Gastroesophageal sphincter (tissue), 3 donors: Measurements from ENCODE around the gene TYW1.
"Not testable (repeated sequence)": the region's sequence is repeated elsewhere in the genome, so short reads cannot be mapped to it uniquely, and the experiment has no call there.

Experiments used
- EP300 ChIP-seq: sonication (generic); formaldehyde crosslinking; IDR thresholded peaks from one replicate; pipeline ENCODE4 v1.6.1; 2017; ENCODE audit warnings: antibody characterized with exemption, mild to moderate bottlenecking
- POLR2A ChIP-seq, 2 donors: fragments of 450-650 bp; IDR thresholded peaks; one replicate each; pipeline ENCODE4 v1.6.1; 2017; ENCODE audit warnings: antibody characterized with exemption in 2 of 2, mild to moderate bottlenecking in 2 of 2, moderate library complexity in 1 of 2
- POLR2AphosphoS5 ChIP-seq: sonication (generic); formaldehyde crosslinking; IDR thresholded peaks from one replicate; pipeline ENCODE4 v1.6.1; 2017; ENCODE audit warnings: antibody characterized with exemption
- TF ChIP-seq, protein P1 (sequence below), 4 experiments: fragments of 200-600 bp in 2 of 4; fragments of 450-650 bp in 2 of 4; sonication (generic) in 1 of 4; IDR thresholded peaks; one replicate each; pipeline ENCODE4 v1.5.1; 2017 to 2019; ENCODE audit warnings: antibody characterized with exemption in 4 of 4, mild to moderate bottlenecking in 2 of 4, moderate library complexity in 2 of 4

DNA sequence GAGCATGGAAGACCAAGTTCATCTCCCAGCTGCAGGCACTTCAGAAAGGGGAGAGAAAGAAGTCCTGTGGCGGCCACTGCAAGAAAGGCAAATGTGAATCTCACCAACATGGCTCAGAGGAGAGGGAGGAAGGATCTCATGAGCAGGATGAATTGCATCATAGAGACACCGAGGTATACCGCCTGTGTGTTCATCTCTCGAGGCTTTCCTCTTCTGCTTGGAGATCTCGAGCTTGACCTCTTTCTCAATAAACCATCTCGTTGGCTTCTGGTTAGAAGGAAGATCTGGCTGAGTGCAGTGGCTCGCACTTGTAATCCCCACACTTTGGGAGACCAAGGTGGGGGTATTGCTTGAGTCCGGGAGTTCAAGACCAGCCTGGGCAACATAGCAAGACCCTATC lies 21.3 kb downstream of the TYW1 start:
- TF ChIP-seq, protein P1, sequence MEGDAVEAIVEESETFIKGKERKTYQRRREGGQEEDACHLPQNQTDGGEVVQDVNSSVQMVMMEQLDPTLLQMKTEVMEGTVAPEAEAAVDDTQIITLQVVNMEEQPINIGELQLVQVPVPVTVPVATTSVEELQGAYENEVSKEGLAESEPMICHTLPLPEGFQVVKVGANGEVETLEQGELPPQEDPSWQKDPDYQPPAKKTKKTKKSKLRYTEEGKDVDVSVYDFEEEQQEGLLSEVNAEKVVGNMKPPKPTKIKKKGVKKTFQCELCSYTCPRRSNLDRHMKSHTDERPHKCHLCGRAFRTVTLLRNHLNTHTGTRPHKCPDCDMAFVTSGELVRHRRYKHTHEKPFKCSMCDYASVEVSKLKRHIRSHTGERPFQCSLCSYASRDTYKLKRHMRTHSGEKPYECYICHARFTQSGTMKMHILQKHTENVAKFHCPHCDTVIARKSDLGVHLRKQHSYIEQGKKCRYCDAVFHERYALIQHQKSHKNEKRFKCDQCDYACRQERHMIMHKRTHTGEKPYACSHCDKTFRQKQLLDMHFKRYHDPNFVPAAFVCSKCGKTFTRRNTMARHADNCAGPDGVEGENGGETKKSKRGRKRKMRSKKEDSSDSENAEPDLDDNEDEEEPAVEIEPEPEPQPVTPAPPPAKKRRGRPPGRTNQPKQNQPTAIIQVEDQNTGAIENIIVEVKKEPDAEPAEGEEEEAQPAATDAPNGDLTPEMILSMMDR (IDR thresholded peaks at IDR 0.05), result not testable (repeated sequence)
- not testable (repeated sequence) for TF ChIP-seq POLR2A (IDR thresholded peaks at IDR 0.05); POLR2AphosphoS5; EP300
